Right hindlimb (tissue), 1 donor: Measurements from ENCODE around the gene SMCO4.
"Not testable (repeated sequence)": the region's sequence is repeated elsewhere in the genome, so short reads cannot be mapped to it uniquely, and the experiment has no call there.

Experiments
- DNase-seq: peaks from one replicate; pipeline ENCODE4 v3.0.0-alpha.2; 2018

The SMCO4 gene

DNA sequence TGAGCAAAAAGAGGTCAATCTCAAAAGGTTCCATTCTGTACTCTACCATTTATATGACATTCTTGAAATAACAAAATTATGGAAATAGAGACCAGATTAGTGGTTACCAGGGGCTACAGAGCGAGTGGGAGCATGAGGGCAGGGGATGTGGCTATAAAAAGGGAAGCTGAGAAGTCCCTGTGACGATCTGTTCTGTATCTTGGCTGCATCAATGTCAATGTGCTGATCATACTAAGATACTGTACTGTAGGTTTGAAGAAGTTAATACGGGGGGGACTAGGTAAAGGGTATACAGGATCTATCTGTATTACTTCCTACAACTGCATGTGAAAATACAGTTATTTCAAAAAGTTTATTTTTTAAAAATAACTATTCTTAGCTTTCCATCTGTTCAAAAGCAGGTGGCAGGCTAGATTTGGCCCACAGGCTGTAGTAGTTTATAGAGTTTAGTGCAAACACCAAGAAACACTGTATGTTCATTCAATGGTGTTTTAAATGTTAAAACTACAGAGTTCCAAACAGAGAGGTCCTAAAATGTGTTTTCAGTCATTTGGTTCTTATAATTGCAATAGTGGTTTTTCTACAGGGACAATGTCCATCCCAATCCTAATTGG lies 78.2 kb downstream of the SMCO4 start:
- DNase-seq = no peak

DNA sequence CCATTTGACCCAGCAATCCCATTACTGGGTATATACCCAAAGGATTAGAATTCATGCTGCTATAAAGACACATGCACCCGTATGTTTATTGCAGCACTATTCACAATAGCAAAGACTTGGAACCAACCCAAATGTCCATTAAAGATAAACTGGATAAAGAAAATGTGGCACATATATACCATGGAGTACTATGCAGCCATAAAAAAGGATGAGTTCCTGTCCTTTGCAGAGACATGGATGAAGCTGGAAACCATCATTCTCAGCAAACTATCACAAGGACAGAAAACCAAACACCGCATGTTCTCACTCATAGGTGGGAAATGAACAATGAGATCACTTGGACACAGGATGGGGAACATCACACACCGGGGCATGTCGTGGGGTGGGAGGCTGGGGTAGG lies 79.5 kb downstream of the SMCO4 start:
- DNase-seq = not testable (repeated sequence)

DNA sequence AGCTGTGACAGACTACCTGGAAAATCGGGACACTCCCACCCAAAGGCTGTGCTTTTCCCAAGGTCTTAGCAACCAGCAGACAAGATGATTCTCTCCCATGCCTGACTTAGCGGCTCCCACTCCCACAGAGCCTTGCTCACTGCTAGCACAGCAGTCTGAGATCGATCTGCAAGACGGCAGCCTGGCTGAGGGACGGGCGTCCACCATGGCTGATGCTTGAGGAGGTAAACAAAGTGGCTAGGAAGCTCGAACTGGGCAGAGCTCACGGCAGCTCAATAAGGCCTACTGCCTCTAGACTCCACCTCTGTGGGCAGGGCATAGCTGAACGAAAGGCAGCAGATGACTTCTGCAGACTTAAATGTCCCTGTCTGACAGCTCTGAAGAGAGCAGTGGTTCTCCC lies 84.9 kb downstream of the SMCO4 start:
- no peak for DNase-seq

DNA sequence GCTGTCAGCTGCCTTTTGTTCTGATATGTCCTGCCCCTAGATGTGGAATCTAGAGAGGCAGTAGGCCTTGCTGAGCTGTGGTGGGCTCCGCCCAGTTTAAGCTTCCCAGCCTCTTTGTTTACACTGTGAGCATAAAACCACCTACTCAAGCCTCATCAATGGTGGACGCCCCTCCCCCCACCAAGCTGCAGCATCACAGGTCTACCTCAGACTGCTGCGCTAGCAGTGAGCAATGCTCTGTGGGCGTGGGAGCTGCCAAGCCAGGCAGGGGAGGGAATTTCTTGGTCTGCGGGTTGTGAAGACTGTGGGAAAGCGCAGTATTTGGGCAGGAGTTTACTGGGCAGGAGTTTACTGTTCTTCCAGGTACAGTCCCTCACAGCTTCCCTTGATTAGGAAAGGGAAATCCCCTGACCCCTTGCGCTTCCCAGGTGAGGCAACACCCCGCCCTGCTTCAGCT lies 98.5 kb downstream of the SMCO4 start:
- DNase-seq = no peak

DNA sequence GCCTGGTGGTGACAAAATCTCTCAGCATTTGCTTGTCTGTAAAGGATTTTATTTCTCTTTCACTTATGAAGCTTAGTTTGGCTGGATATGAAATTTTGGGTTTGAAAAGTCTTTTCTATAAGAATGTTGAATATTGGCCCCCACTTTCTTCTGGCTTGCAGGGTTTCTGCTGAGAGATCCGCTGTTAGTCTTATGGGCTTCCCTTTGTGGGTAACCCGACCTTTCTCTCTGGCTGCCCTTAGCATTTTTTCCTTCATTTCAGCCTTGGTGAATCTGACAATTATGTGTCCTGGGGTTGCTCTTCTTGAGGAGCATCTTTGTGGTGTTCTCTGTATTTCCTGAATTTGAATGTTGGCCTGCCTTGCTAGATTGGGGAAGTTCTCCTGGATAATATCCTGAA lies 100.0 kb downstream of the SMCO4 start:
- not testable (repeated sequence) for DNase-seq

DNA sequence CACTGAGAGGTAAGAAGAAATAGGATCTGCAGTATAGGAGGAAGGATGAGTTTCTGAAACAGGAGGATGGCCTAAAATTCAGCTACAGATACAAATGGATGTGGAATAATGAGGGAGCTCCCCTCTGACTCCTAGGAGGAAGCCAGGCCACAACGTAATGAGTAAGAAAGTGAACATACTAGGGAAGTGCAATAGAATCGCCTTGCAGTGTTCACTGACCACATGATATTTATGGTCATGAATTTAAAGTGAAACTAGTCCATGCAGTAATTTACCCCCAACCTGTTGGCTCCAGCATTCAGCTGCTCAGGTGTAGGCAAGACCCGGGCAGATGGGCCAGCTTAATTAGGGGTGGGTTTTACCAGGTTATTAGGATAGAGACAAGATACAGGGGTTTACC lies 110.9 kb downstream of the SMCO4 start:
- no peak for DNase-seq
